ENCODE data around the gene PAX7.

The PAX7 gene

GRCh38 chr1:18746981-18747380, 116.3 kb downstream of the PAX7 start:
- TF ChIP-seq REST (IDR thresholded peaks at IDR 0.05; ENCODE audit: insufficient read depth in 1 of 2, low read depth in 2 of 2, low read length in 2 of 2) (no peak), FOXP2 (optimal IDR thresholded peaks at IDR 0.05; ENCODE audit: borderline replicate concordance, extremely low read depth, extremely low read length, insufficient read depth) (no peak), SIN3A (IDR thresholded peaks at IDR 0.05; ENCODE audit: borderline replicate concordance, insufficient read depth, low read length) (no peak), POLR2AphosphoS5 (IDR thresholded peaks at IDR 0.05; ENCODE audit: low read depth, low read length) (no peak), TAF1 (IDR thresholded peaks at IDR 0.05; ENCODE audit: borderline replicate concordance, insufficient read depth, low read length) (no peak)

GRCh38 chr1:18747671-18748070, 117.0 kb downstream of the PAX7 start:
- no peak for TF ChIP-seq FOXP2 (optimal IDR thresholded peaks at IDR 0.05; ENCODE audit: borderline replicate concordance, extremely low read depth, extremely low read length, insufficient read depth)
- no peak for TF ChIP-seq TAF1 (IDR thresholded peaks at IDR 0.05; ENCODE audit: borderline replicate concordance, insufficient read depth, low read length)
- TF ChIP-seq POLR2AphosphoS5 (IDR thresholded peaks at IDR 0.05; ENCODE audit: low read depth, low read length): no peak
- no peak for TF ChIP-seq REST (IDR thresholded peaks at IDR 0.05; ENCODE audit: insufficient read depth in 1 of 2, low read depth in 2 of 2, low read length in 2 of 2)
- TF ChIP-seq SIN3A (IDR thresholded peaks at IDR 0.05; ENCODE audit: borderline replicate concordance, insufficient read depth, low read length): no peak

- TF ChIP-seq REST (IDR thresholded peaks at IDR 0.05; ENCODE audit: insufficient read depth in 1 of 2, low read depth in 2 of 2, low read length in 2 of 2) (no peak), SIN3A (IDR thresholded peaks at IDR 0.05; ENCODE audit: borderline replicate concordance, insufficient read depth, low read length) (no peak), FOXP2 (optimal IDR thresholded peaks at IDR 0.05; ENCODE audit: borderline replicate concordance, extremely low read depth, extremely low read length, insufficient read depth) (no peak)
Measured at GRCh38 chr1:18748435-18748834, 117.8 kb downstream of the PAX7 start.

- no peak for TF ChIP-seq SIN3A (IDR thresholded peaks at IDR 0.05; ENCODE audit: borderline replicate concordance, insufficient read depth, low read length)
- no peak for TF ChIP-seq TAF1 (IDR thresholded peaks at IDR 0.05; ENCODE audit: borderline replicate concordance, insufficient read depth, low read length)
- no peak for TF ChIP-seq REST (IDR thresholded peaks at IDR 0.05; ENCODE audit: insufficient read depth in 1 of 2, low read depth in 2 of 2, low read length in 2 of 2)
Measured at GRCh38 chr1:18749569-18749968, 118.9 kb downstream of the PAX7 start.

- TF ChIP-seq SIN3A (IDR thresholded peaks at IDR 0.05; ENCODE audit: borderline replicate concordance, insufficient read depth, low read length) (no peak), POLR2AphosphoS5 (IDR thresholded peaks at IDR 0.05; ENCODE audit: low read depth, low read length) (no peak), REST (IDR thresholded peaks at IDR 0.05; ENCODE audit: insufficient read depth in 1 of 2, low read depth in 2 of 2, low read length in 2 of 2) (no peak), FOXP2 (optimal IDR thresholded peaks at IDR 0.05; ENCODE audit: borderline replicate concordance, extremely low read depth, extremely low read length, insufficient read depth) (no peak), TAF1 (IDR thresholded peaks at IDR 0.05; ENCODE audit: borderline replicate concordance, insufficient read depth, low read length) (no peak)
Measured at GRCh38 chr1:18750600-18750999, 120.0 kb downstream of the PAX7 start.

All from PFSK-1 (cell line).